Osteoblast (primary cell): ENCODE data around the gene LRP6. TPM values are rescaled to one million over a fixed set of nuclear protein-coding genes. Genes with fewer than 3 reads are reported as not detected.

Source experiments
- DNase-seq: peaks from one replicate; pipeline ENCODE4 v3.0.0; 2011; ENCODE audit warnings: low spot score, mixed read lengths; ENCODE audit not compliant: insufficient read length; ENCODE audit errors: missing footprints
- H2AFZ ChIP-seq: 2 replicates; pipeline ENCODE4 v1.6.0; 2011; ENCODE audit warnings: mild to moderate bottlenecking, low read length
- H3K27ac ChIP-seq: 2 replicates; pipeline ENCODE4 v1.5.1; 2011; ENCODE audit warnings: mild to moderate bottlenecking, low read depth, low read length, moderate library complexity
- H3K27me3 ChIP-seq: 2 replicates; pipeline ENCODE4 v1.6.0; 2012; ENCODE audit warnings: mild to moderate bottlenecking, control low read depth, inconsistent platforms, low read length, moderate library complexity; ENCODE audit not compliant: insufficient read depth
- H3K36me3 ChIP-seq: 2 replicates; pipeline ENCODE4 v1.5.1; 2011; ENCODE audit warnings: mild to moderate bottlenecking, low read length, control low read depth, moderate library complexity; ENCODE audit not compliant: insufficient read depth
- H3K4me1 ChIP-seq: 2 replicates; pipeline ENCODE4 v1.5.1; 2011; ENCODE audit warnings: mild to moderate bottlenecking, low read length, control low read depth, moderate library complexity; ENCODE audit not compliant: insufficient read depth
- H3K4me2 ChIP-seq: 2 replicates; pipeline ENCODE4 v1.6.0; 2011; ENCODE audit warnings: mild to moderate bottlenecking, low read length; ENCODE audit not compliant: insufficient read depth
- H3K4me3 ChIP-seq: fragments of 200-600 bp; sonication (generic); 3 replicates; pipeline ENCODE4 v1.5.1; 2012; ENCODE audit warnings: mild to moderate bottlenecking, low read length, inconsistent platforms; ENCODE audit not compliant: insufficient read depth
- H3K79me2 ChIP-seq: 2 replicates; pipeline ENCODE4 v1.6.0; 2012; ENCODE audit warnings: mild to moderate bottlenecking, low read length, control low read depth, inconsistent platforms; ENCODE audit not compliant: insufficient read depth
- H3K9me3 ChIP-seq: 2 replicates; pipeline ENCODE4 v1.5.1; 2011; ENCODE audit warnings: low read depth, low read length, control low read depth
- H4K20me1 ChIP-seq: 2 replicates; pipeline ENCODE4 v1.6.0; 2012; ENCODE audit warnings: mild to moderate bottlenecking, low read length, control low read depth; ENCODE audit not compliant: insufficient read depth
- CTCF ChIP-seq: IDR thresholded peaks from 2 replicates; pipeline ENCODE4 v1.5.1; 2011; ENCODE audit warnings: mild to moderate bottlenecking, low read depth, low read length, moderate library complexity; ENCODE audit errors: extremely low read depth
- total RNA-seq: library from RNA; depleted of rRNA; stranded (reverse); fragments of >200 nt; gene quantifications from 2 replicates; pipeline ENCODE4 v1.2.3, GENCODE V29; 2012

Gene LRP6
- total RNA-seq, 1 donor: 46.7 TPM

- H3K79me2 ChIP-seq: peaks cover 77% of the 10 kb centered on the region
Observed at GRCh38 chr12:12254553-12254952, 12.3 kb downstream of the LRP6 start.

GRCh38 chr12:12249216-12250050 lies 17.4 kb downstream of the LRP6 start:
- Histone ChIP-seq H3K79me2 (peaks cover 76% of the 10 kb centered on the region), H2AFZ (no peak overlapping the region), H3K36me3 (no peaks in the 10 kb centered on the region), H3K4me2 (no peak overlapping the region), H3K27me3 (no peaks in the 10 kb centered on the region), H3K27ac (no peak overlapping the region), H4K20me1 (peaks cover 37% of the 10 kb centered on the region), H3K4me1 (peaks cover 7% of the 10 kb centered on the region), H3K9me3 (no peaks in the 10 kb centered on the region), H3K4me3 (no peak overlapping the region)
- TF ChIP-seq CTCF: no peak
- no peak for DNase-seq

More at GRCh38 chr12:12254553-12254952, 12.3 kb downstream of the LRP6 start:
- TF ChIP-seq CTCF: no peak
- no peak overlapping the region for H3K4me2 ChIP-seq
- no peaks in the 10 kb centered on the region for H3K36me3 ChIP-seq
- H3K27me3 ChIP-seq: no peaks in the 10 kb centered on the region
- peaks cover 22% of the 10 kb centered on the region for H4K20me1 ChIP-seq
- peak overlapping the region; percentile 11 for H3K27ac ChIP-seq
- no peak overlapping the region for H3K4me3 ChIP-seq
- H3K9me3 ChIP-seq: no peaks in the 10 kb centered on the region
- no peak overlapping the region for H2AFZ ChIP-seq
- DNase-seq: no peak
- H3K4me1 ChIP-seq: peaks cover 16% of the 10 kb centered on the region

GRCh38 chr12:12247584-12247983 lies 19.3 kb downstream of the LRP6 start:
- no peak overlapping the region for H2AFZ ChIP-seq
- DNase-seq: no peak
- peaks cover 73% of the 10 kb centered on the region for H3K79me2 ChIP-seq
- H3K27me3 ChIP-seq: no peaks in the 10 kb centered on the region
- no peak overlapping the region for H3K27ac ChIP-seq
- TF ChIP-seq CTCF: no peak
- H3K4me1 ChIP-seq: peaks cover 4% of the 10 kb centered on the region
- no peak overlapping the region for H3K4me2 ChIP-seq
- no peak overlapping the region for H3K4me3 ChIP-seq
- H3K36me3 ChIP-seq: peaks cover 4% of the 10 kb centered on the region
- no peaks in the 10 kb centered on the region for H3K9me3 ChIP-seq
- H4K20me1 ChIP-seq: peaks cover 25% of the 10 kb centered on the region

GRCh38 chr12:12244341-12244740 lies 22.5 kb downstream of the LRP6 start:
- H3K4me3 ChIP-seq: no peak overlapping the region
- H3K36me3 ChIP-seq: peaks cover 4% of the 10 kb centered on the region
- no peak for DNase-seq
- H3K27ac ChIP-seq: no peak overlapping the region
- H3K27me3 ChIP-seq: no peaks in the 10 kb centered on the region
- H3K4me2 ChIP-seq: no peak overlapping the region
- peaks cover 77% of the 10 kb centered on the region for H3K79me2 ChIP-seq
- H3K4me1 ChIP-seq: peaks cover 4% of the 10 kb centered on the region
- no peak overlapping the region for H2AFZ ChIP-seq
- peaks cover 26% of the 10 kb centered on the region for H4K20me1 ChIP-seq
- no peak for TF ChIP-seq CTCF
- H3K9me3 ChIP-seq: no peaks in the 10 kb centered on the region
